MM.1S (cell line): ENCODE data around the gene MAGEA1.

Experiments
- DNase-seq: peaks from one replicate; pipeline ENCODE4 v3.0.0-alpha.2; 2015
- H2AFZ ChIP-seq: fragments of 300-600 bp; sonication (generic); 2 replicates; pipeline ENCODE4 v1.6.0; 2016; ENCODE audit warnings: antibody characterized with exemption, low read length
- H3F3A ChIP-seq: fragments of 300-600 bp; sonication (generic); 2 replicates; pipeline ENCODE4 v1.6.1; 2016; ENCODE audit warnings: mild to moderate bottlenecking, antibody characterized with exemption, low read length, moderate library complexity, mixed read lengths; ENCODE audit not compliant: insufficient read depth
- H3K27ac ChIP-seq: fragments of 300-600 bp; sonication (generic); 2 replicates; pipeline ENCODE4 v1.5.1; 2016; ENCODE audit warnings: mild to moderate bottlenecking, low read length
- H3K27me3 ChIP-seq: fragments of 300-600 bp; sonication (generic); replicated peaks from 2 replicates; pipeline ENCODE4 v1.6.0; 2016; ENCODE audit warnings: low read length; ENCODE audit not compliant: insufficient read depth
- H3K36me3 ChIP-seq: fragments of 300-600 bp; sonication (generic); replicated peaks from 2 replicates; pipeline ENCODE4 v1.6.1; 2016; ENCODE audit warnings: mild to moderate bottlenecking, low read length, mixed read lengths; ENCODE audit not compliant: insufficient read depth
- H3K4me1 ChIP-seq: fragments of 300-600 bp; sonication (generic); 2 replicates; pipeline ENCODE4 v1.6.1; 2016; ENCODE audit warnings: low read length, mixed read lengths
- H3K4me2 ChIP-seq: fragments of 300-600 bp; sonication (generic); 2 replicates; pipeline ENCODE4 v1.6.0; 2016; ENCODE audit warnings: low read depth, low read length
- H3K4me3 ChIP-seq: fragments of 300-600 bp; sonication (generic); 2 replicates; pipeline ENCODE4 v1.5.1; 2016; ENCODE audit warnings: low read length, mixed read lengths
- H3K79me2 ChIP-seq: fragments of 300-600 bp; sonication (generic); 2 replicates; pipeline ENCODE4 v1.6.1; 2016; ENCODE audit warnings: mixed run types, low read length, mixed read lengths
- H3K9ac ChIP-seq: fragments of 300-600 bp; sonication (generic); 2 replicates; pipeline ENCODE4 v1.6.1; 2016; ENCODE audit warnings: low read length, mixed read lengths
- H3K9me2 ChIP-seq: fragments of 300-600 bp; sonication (generic); replicated peaks from 2 replicates; pipeline ENCODE4 v1.6.1; 2016; ENCODE audit warnings: mild to moderate bottlenecking, low read length, mixed read lengths; ENCODE audit not compliant: insufficient read depth
- H3K9me3 ChIP-seq: fragments of 300-600 bp; sonication (generic); replicated peaks from 2 replicates; pipeline ENCODE4 v1.6.1; 2016; ENCODE audit warnings: mild to moderate bottlenecking, low read length, mixed read lengths; ENCODE audit not compliant: insufficient read depth
- H4K20me1 ChIP-seq: fragments of 300-600 bp; sonication (generic); 2 replicates; pipeline ENCODE4 v1.6.1; 2016; ENCODE audit warnings: mild to moderate bottlenecking, low read length, moderate library complexity, mixed read lengths; ENCODE audit not compliant: insufficient read depth
- CTCF ChIP-seq: fragments of 300-600 bp; sonication (generic); IDR thresholded peaks from 2 replicates; pipeline ENCODE4 v1.5.1; 2016; ENCODE audit warnings: antibody characterized with exemption, low read length, mixed read lengths
- EZH2 ChIP-seq: fragments of 300-600 bp; sonication (generic); optimal IDR thresholded peaks from 2 replicates; pipeline ENCODE3; 2017; ENCODE audit warnings: low read depth, mild to moderate bottlenecking, antibody characterized with exemption, low read length, mixed read lengths
- EZH2phosphoT487 ChIP-seq: fragments of 300-600 bp; sonication (generic); IDR thresholded peaks from 2 replicates; pipeline ENCODE4 v1.6.1; 2018; ENCODE audit warnings: antibody characterized with exemption, low read length

The MAGEA1 gene

GRCh38 chrX:153190381-153190780 lies 11.3 kb downstream of the MAGEA1 start:
- Histone ChIP-seq H3K4me1 (no peaks in the 10 kb centered on the region), H3F3A (no peaks in the 10 kb centered on the region), H3K9ac (no peak overlapping the region), H3K36me3 (no peaks in the 10 kb centered on the region), H3K9me3 (no peaks in the 10 kb centered on the region), H3K27me3 (no peaks in the 10 kb centered on the region), H3K79me2 (no peaks in the 10 kb centered on the region), H3K4me2 (no peak overlapping the region), H4K20me1 (no peaks in the 10 kb centered on the region), H3K9me2 (no peaks in the 10 kb centered on the region), H3K4me3 (no peak overlapping the region), H3K27ac (no peak overlapping the region), H2AFZ (no peak overlapping the region)
- no peak for DNase-seq
- TF ChIP-seq CTCF (no peak), EZH2 (no peak), EZH2phosphoT487 (no peak)

GRCh38 chrX:153200462-153200861 lies 21.4 kb downstream of the MAGEA1 start:
- H3K79me2 ChIP-seq, result no peaks in the 10 kb centered on the region
- H3K9me3 ChIP-seq, result no peaks in the 10 kb centered on the region
- H3K27me3 ChIP-seq, result no peaks in the 10 kb centered on the region
- no peak overlapping the region for H3K9ac ChIP-seq
- no peak for DNase-seq
- no peaks in the 10 kb centered on the region for H3F3A ChIP-seq
- H3K9me2 ChIP-seq, result no peaks in the 10 kb centered on the region
- no peaks in the 10 kb centered on the region for H3K36me3 ChIP-seq
- H2AFZ ChIP-seq, result no peak overlapping the region
- H3K27ac ChIP-seq, result no peak overlapping the region
- H3K4me3 ChIP-seq, result no peak overlapping the region
- TF ChIP-seq CTCF (no peak), EZH2 (no peak), EZH2phosphoT487 (no peak)
- H3K4me1 ChIP-seq, result no peaks in the 10 kb centered on the region
- H3K4me2 ChIP-seq, result no peak overlapping the region
- H4K20me1 ChIP-seq, result no peaks in the 10 kb centered on the region

GRCh38 chrX:153206425-153207046 lies 27.5 kb downstream of the MAGEA1 start:
- Histone ChIP-seq H3F3A (no peaks in the 10 kb centered on the region), H3K4me3 (no peak overlapping the region), H3K9ac (no peak overlapping the region), H3K9me2 (no peaks in the 10 kb centered on the region), H4K20me1 (no peaks in the 10 kb centered on the region), H3K9me3 (no peaks in the 10 kb centered on the region), H3K79me2 (no peaks in the 10 kb centered on the region), H3K27me3 (no peaks in the 10 kb centered on the region), H3K4me1 (no peaks in the 10 kb centered on the region), H3K4me2 (no peak overlapping the region), H3K36me3 (no peaks in the 10 kb centered on the region), H2AFZ (no peak overlapping the region), H3K27ac (no peak overlapping the region)
- DNase-seq, result no peak
- no peak for TF ChIP-seq CTCF
- TF ChIP-seq EZH2, result no peak
- no peak for TF ChIP-seq EZH2phosphoT487
